ENCODE measurements around the gene THOC6. TPM values are rescaled to one million over a fixed set of nuclear protein-coding genes. Genes with fewer than 3 reads are reported as not detected.

The THOC6 gene
- total RNA-seq, 2 donors from 2014 or later: 18.8 to 19.3 TPM

Other genes starting within 250 kb of the THOC6 start
- 100 to 1,000 TPM; 209 to 336 TPM for gene ELOB, start 246.8 kb upstream of the THOC6 start, total RNA-seq
- gene PRSS33, start 236.5 kb upstream of the THOC6 start, total RNA-seq: not detected
- not detected for gene PRSS41, start 225.6 kb upstream of the THOC6 start, total RNA-seq
- gene PRSS21, start 206.8 kb upstream of the THOC6 start, total RNA-seq: 1 to 10 TPM; 1.7 to 6.4 TPM
- gene ZG16B, start 193.7 kb upstream of the THOC6 start, total RNA-seq: 10 to 100 TPM; 40.9 to 50.0 TPM
- 10 to 100 TPM in 1 of 2 donors, under 1 TPM in 1; 0.78 to 12.9 TPM for gene PRSS22, start 165.9 kb upstream of the THOC6 start, total RNA-seq
- gene FLYWCH2, start 140.8 kb upstream of the THOC6 start, total RNA-seq: 10 to 100 TPM; 20.7 to 30.8 TPM
- gene FLYWCH1, start 112.1 kb upstream of the THOC6 start, total RNA-seq: 10 to 100 TPM; 23.0 to 27.3 TPM
- gene KREMEN2, start 59.8 kb upstream of the THOC6 start, total RNA-seq: 1 to 10 TPM in 1 of 2 donors, under 1 TPM in 1; 0.89 to 1.1 TPM
- gene PAQR4, start 54.7 kb upstream of the THOC6 start, total RNA-seq: 10 to 100 TPM in 1 of 2 donors, 1 to 10 TPM in 1; 8.7 to 12.7 TPM
- gene PKMYT1, start 43.6 kb upstream of the THOC6 start, total RNA-seq: 10 to 100 TPM in 1 of 2 donors, 1 to 10 TPM in 1; 4.4 to 12.6 TPM
- under 1 TPM; 0.40 to 0.42 TPM for gene CLDN9, start 11.1 kb upstream of the THOC6 start, total RNA-seq
- not detected for gene CLDN6, start 5.9 kb upstream of the THOC6 start, total RNA-seq
- gene TNFRSF12A, start 3.7 kb upstream of the THOC6 start, total RNA-seq: 10 to 100 TPM; 10.5 to 19.3 TPM
- gene HCFC1R1, start 93 bp upstream of the THOC6 start, total RNA-seq: 10 to 100 TPM; 26.6 to 31.4 TPM
- 100 to 1,000 TPM in 1 of 2 donors, 10 to 100 TPM in 1; 91.8 to 107 TPM for gene BICDL2, start 12.9 kb downstream of the THOC6 start, total RNA-seq
- 1 to 10 TPM in 1 of 2 donors, under 1 TPM in 1; 0.70 to 1.1 TPM for gene MMP25, start 22.5 kb downstream of the THOC6 start, total RNA-seq
- 100 to 1,000 TPM; 265 to 865 TPM for gene IL32, start 41.6 kb downstream of the THOC6 start, total RNA-seq
- not detected for gene ZSCAN10, start 75.3 kb downstream of the THOC6 start, total RNA-seq
- gene ZNF205, start 88.6 kb downstream of the THOC6 start, total RNA-seq: 1 to 10 TPM; 8.2 to 9.6 TPM
- gene ZNF213, start 111.0 kb downstream of the THOC6 start, total RNA-seq: 10 to 100 TPM; 12.3 to 13.8 TPM
- gene OR1F1, start 164.2 kb downstream of the THOC6 start, total RNA-seq: not detected
- 1 to 10 TPM; 6.0 to 6.1 TPM for gene ZNF200, start 211.1 kb downstream of the THOC6 start, total RNA-seq
- under 1 TPM; 0.37 to 0.67 TPM for gene MEFV, start 232.6 kb downstream of the THOC6 start, total RNA-seq

Data from left colon (tissue), 2 donors.